K562 (cell line): Measurements from ENCODE around the gene EIF4G2. TPM values are rescaled to one million over a fixed set of nuclear protein-coding genes. Genes with fewer than 3 reads are reported as not detected.

Experiments
- ATAC-seq: fragments of 200-7000 bp; cut with Tn5 transposase; 3 replicates; pipeline ENCODE4 v1.9.1; 2020; ENCODE audit warnings: moderate library complexity
- BruUV-seq: library from RNA; stranded (reverse); fragments of 400-500 nt; replicated peaks from 2 replicates; lab custom pipeline; 2021; lab: Mats Ljungman, UMichigan
- CTCF ChIA-PET: fragments of 300-600 bp; formaldehyde crosslinking; extraction: SDS; loops from one replicate; lab custom pipeline; 2021; ENCODE audit warnings: low intra/inter-chr PET ratio; lab: Yijun Ruan, JAX
- POLR2A ChIA-PET: fragments of 300-600, 350-650 bp; sonication (Branson Sonifier 250); formaldehyde crosslinking; extraction: SDS; loops from one replicate; lab custom pipeline; 2021; ENCODE audit warnings: antibody characterized with exemption, inconsistent platforms; lab: Yijun Ruan, JAX
- DNase-seq, 4 experiments: peaks; one replicate each; pipeline versions ENCODE4 v3.0.0 to v3.0.0-alpha.2; 2011 to 2018; ENCODE audit warnings: low spot score in 3 of 4, mixed read lengths in 3 of 4; ENCODE audit errors: extremely low read depth in 1 of 4
- FAIRE-seq: peaks from 2 replicates; lab custom pipeline; 2011; peaks lifted over from hg19 to GRCh38; lab: Jason Lieb, UNC
- H2AFZ ChIP-seq: 2 replicates; pipeline ENCODE4 v1.6.0; 2011; ENCODE audit warnings: low read depth, low read length, control low read depth, inconsistent platforms
- H3K27ac ChIP-seq: fragments of 200-600 bp; 3 replicates; pipeline ENCODE4 v1.8.0; 2011; ENCODE audit warnings: low read depth, mild to moderate bottlenecking, control low read depth, inconsistent platforms, low read length, moderate library complexity, mixed read lengths; ENCODE audit errors: extremely low read depth
- H3K27me3 ChIP-seq, 2 experiments: fragments of 300-600 bp in 1 of 2; 2 replicates in 1 of 2; 3 replicates in 1 of 2; pipeline versions ENCODE4 v1.6.0 to v1.8.0; 2011; ENCODE audit warnings: inconsistent platforms in 2 of 2, low read length in 2 of 2, mild to moderate bottlenecking in 1 of 2, mixed read lengths in 1 of 2, moderate library complexity in 1 of 2; ENCODE audit not compliant: control insufficient read depth in 2 of 2, insufficient read depth in 2 of 2
- H3K36me3 ChIP-seq: fragments of 300-600 bp; 3 replicates; pipeline ENCODE4 v1.8.0; 2011; ENCODE audit warnings: mild to moderate bottlenecking, low read length, inconsistent platforms; ENCODE audit not compliant: control insufficient read depth, insufficient read depth
- H3K4me1 ChIP-seq, 2 experiments: fragments of 200-600 bp in 1 of 2; replicated peaks in 1 of 2; 2 replicates in 1 of 2; 3 replicates in 1 of 2; pipeline versions ENCODE4 v1.5.1 to v1.8.0; 2011; ENCODE audit warnings: inconsistent platforms in 2 of 2, low read length in 2 of 2, mild to moderate bottlenecking in 1 of 2, mixed read lengths in 1 of 2, moderate library complexity in 1 of 2; ENCODE audit not compliant: control insufficient read depth in 2 of 2, insufficient read depth in 2 of 2
- H3K4me2 ChIP-seq: 2 replicates; pipeline ENCODE4 v1.6.1; 2011; ENCODE audit warnings: low read length, control low read depth, inconsistent platforms, mixed read lengths; ENCODE audit not compliant: insufficient read depth
- H3K4me3 ChIP-seq: fragments of 200-600 bp; sonication (generic), shearing (Covaris generic); 2 replicates; pipeline ENCODE4 v1.5.1; 2016; ENCODE audit warnings: control low read depth, inconsistent platforms
- H3K79me2 ChIP-seq: fragments of 200-600 bp; 3 replicates; pipeline ENCODE4 v1.8.0; 2011; ENCODE audit warnings: low read length, inconsistent platforms; ENCODE audit not compliant: control insufficient read depth, insufficient read depth
- H3K9ac ChIP-seq, 2 experiments: 2 replicates each; pipeline versions ENCODE4 v1.6.0 to v1.6.1; 2011; ENCODE audit warnings: low read depth in 2 of 2, low read length in 2 of 2, control low read depth in 1 of 2, inconsistent platforms in 1 of 2, mild to moderate bottlenecking in 1 of 2, mixed read lengths in 1 of 2; ENCODE audit not compliant: insufficient read depth in 1 of 2
- H3K9me1 ChIP-seq: one replicate; pipeline ENCODE4 v1.6.0; 2011; ENCODE audit warnings: inconsistent platforms, mild to moderate bottlenecking, low read length, moderate library complexity; ENCODE audit not compliant: control insufficient read depth, insufficient read depth
- H3K9me3 ChIP-seq: replicated peaks from 2 replicates; pipeline ENCODE4 v1.5.1; 2011; ENCODE audit warnings: low read depth, low read length, inconsistent platforms; ENCODE audit not compliant: control insufficient read depth, insufficient read depth
- H4K20me1 ChIP-seq: replicated peaks from 2 replicates; pipeline ENCODE4 v1.6.1; 2011; ENCODE audit warnings: low read length, inconsistent platforms, mixed read lengths; ENCODE audit not compliant: control insufficient read depth, insufficient read depth
- CBX1 ChIP-seq: sonication (generic); IDR thresholded peaks from 2 replicates; pipeline ENCODE4 v1.6.1; 2016; ENCODE audit warnings: antibody characterized with exemption, low read depth, mild to moderate bottlenecking
- HBP1 ChIP-seq: fragments of 450-650 bp; formaldehyde crosslinking; IDR thresholded peaks from 2 replicates; pipeline ENCODE4 v1.4.0; 2022; ENCODE audit warnings: missing genetic modification characterization
- RBM25 ChIP-seq: fragments of 200-400 bp; formaldehyde crosslinking; IDR thresholded peaks from 2 replicates; pipeline ENCODE4 v1.6.1; 2018; ENCODE audit warnings: low read length, low read depth, moderate library complexity; ENCODE audit not compliant: severe bottlenecking
- SPI1 ChIP-seq: IDR thresholded peaks from 2 replicates; pipeline ENCODE4 v1.6.1; 2011; ENCODE audit warnings: low read depth, low read length, control low read depth, borderline replicate concordance
- ZNF354B ChIP-seq: fragments of 250-450 bp; sonication (Bioruptor Pico); IDR thresholded peaks from 2 replicates; pipeline ENCODE4 v1.4.0; 2020
- ZSCAN29 ChIP-seq: fragments of 450-650 bp; IDR thresholded peaks from 2 replicates; pipeline ENCODE4 v1.6.1; 2017
- WGBS: fragments of 100-300 bp; shearing (Covaris generic); methylation state at CpG from one replicate; pipeline ENCODE4 v1.1.6; 2016; ENCODE audit warnings: low coverage, mixed read lengths; ENCODE audit not compliant: insufficient coverage; ENCODE audit errors: missing lambda C conversion rate; 5-methylcytosine and 5-hydroxymethylcytosine counted together
- in situ Hi-C: fragments of 300-500 bp; cut with MboI; formaldehyde crosslinking; loops from 4 replicates; pipeline ENCODE4 v1.15.0; 2018; ENCODE audit warnings: inconsistent platforms, mixed read lengths
- intact Hi-C: fragments of 100-400 bp; cut with micrococcal nuclease; formaldehyde crosslinking; loops from 2 replicates; pipeline ENCODE4 v1.14.2; 2022
- polyA plus RNA-seq, 8 experiments: library from polyadenylated mRNA; depleted of rRNA in 4 of 8; stranded (reverse) in 5 of 8; unstranded in 3 of 8; fragments of >200 nt; fragmentation: Nextera tagmentation in 2 of 8; fragmentation: Illumina TruSeq in 1 of 8; extraction: Ambion mirVana in 2 of 8; extraction: Trizol in 1 of 8; gene quantifications; 2 replicates each; pipeline versions ENCODE4 v1.2.1 to v1.2.3, GENCODE V29; 2011 to 2014; ENCODE audit warnings: inconsistent platforms in 1 of 8, missing spikeins in 1 of 8
- total RNA-seq, 7 experiments: library from RNA; depleted of rRNA in 6 of 7; stranded (reverse); fragments of >200 nt in 6 of 7; fragmentation: Illumina TruSeq in 2 of 7; extraction: Trizol in 2 of 7; gene quantifications; 2 replicates each; pipeline versions ENCODE4 v1.2.1 to v1.2.3, GENCODE V29; 2011 to 2021; ENCODE audit warnings: low replicate concordance in 1 of 7

Gene EIF4G2
- total and polyA plus RNA-seq, 9 of the 15 experiments (the other 6 are each of a cell fraction or from before 2014, with no cell fraction given) = 206 to 790 (median 646) TPM

DNA sequence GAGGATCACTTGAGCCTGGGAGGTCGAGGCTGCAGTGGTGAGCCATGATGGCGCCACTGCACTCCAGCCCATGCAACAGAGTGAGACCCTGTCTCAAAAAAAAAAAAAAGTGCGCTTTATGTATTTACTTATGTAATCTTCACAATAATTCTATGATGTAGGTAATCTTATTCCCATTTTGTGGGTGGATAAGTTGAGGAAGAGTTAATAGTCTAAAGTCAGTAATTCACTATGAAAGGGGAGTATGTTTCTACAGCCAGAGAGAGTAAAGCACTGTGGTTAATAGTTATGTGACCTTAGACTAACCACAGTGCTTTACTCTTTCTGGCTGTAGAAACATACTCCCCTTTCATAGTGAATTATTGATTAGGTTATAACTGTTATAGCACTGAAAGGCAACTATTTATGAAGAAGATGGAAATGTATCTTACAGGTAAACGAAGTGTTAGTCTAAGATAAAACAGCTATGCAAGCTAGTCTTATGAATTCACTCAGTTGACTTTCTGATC lies 45.8 kb downstream of the EIF4G2 start:
- no TSS peak for BruUV-seq
- CTCF ChIA-PET = no interaction called here
- H2AFZ ChIP-seq = no peak overlapping the region
- no peaks in the 10 kb centered on the region for H3K9me3 ChIP-seq
- intact Hi-C loops = no loop called here
- H3K27me3 ChIP-seq = no peaks in the 10 kb centered on the region
- H3K36me3 ChIP-seq = peaks cover 69% of the 10 kb centered on the region
- no peak overlapping the region for H3K27ac ChIP-seq
- no peak overlapping the region for H3K4me2 ChIP-seq
- H3K79me2 ChIP-seq = no peaks in the 10 kb centered on the region
- H3K4me1 ChIP-seq = peaks cover 0 to 2% of the 10 kb centered on the region in 2 experiments; a peak in 2 of 5 replicates
- no peaks in the 10 kb centered on the region for H3K9me1 ChIP-seq
- TF ChIP-seq ZNF354B (CRISPR knock-in tag) (no peak), RBM25 (peak; percentile 48), ZSCAN29 (no peak)
- DNase-seq (no peak), ATAC-seq (no peak), FAIRE-seq (no peak)
- POLR2A ChIA-PET = interaction anchor here (4.3 kb wide), 1 partner anchor 10 kb away, joined by 15 read pairs; the partner anchor contains the start of gene CTR9
- H3K4me3 ChIP-seq = no peak overlapping the region
- in situ Hi-C loops = no loop called here
- no peak overlapping the region for H3K9ac ChIP-seq
- 80% methylated on average over 4 of the region's 4 CpGs for WGBS
- H4K20me1 ChIP-seq = no peaks in the 10 kb centered on the region

DNA sequence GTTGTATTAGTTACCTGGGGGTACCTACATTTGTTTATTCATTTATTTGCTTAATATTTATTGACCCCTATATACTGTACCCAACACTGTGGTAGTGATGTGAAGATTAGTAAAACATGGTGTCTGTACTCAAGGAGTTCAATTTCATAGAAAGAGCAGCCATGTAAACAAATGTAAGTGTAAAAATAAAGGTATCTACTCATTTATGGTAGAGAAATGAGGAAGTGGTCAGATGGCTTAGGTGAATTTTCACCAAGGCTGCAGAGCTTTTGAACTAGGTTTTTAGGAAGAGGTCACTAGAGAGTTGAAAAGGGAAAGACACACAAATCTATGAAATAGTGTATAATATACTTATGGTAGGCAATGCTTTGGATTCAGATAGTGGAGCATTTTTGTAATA lies 46.5 kb downstream of the EIF4G2 start:
- H3K36me3 ChIP-seq = peaks cover 77% of the 10 kb centered on the region
- no peak overlapping the region for H3K4me2 ChIP-seq
- ChIA-PET POLR2A (interaction anchor here (1.4 to 4.3 kb wide), 2 partner anchors 8 to 10 kb away, joined by 6 to 15 read pairs; partner anchors contain the start of gene CTR9), CTCF (no interaction called here)
- ATAC-seq = no peak
- DNase-seq = no peak
- no peak overlapping the region for H3K4me3 ChIP-seq
- no peaks in the 10 kb centered on the region for H3K27me3 ChIP-seq
- no TSS peak for BruUV-seq
- in situ Hi-C loops = no loop called here
- intact Hi-C loops = no loop called here
- no peaks in the 10 kb centered on the region for H3K79me2 ChIP-seq
- no peak for FAIRE-seq
- H4K20me1 ChIP-seq = no peaks in the 10 kb centered on the region
- no peak overlapping the region for H2AFZ ChIP-seq
- peaks cover 0 to 2% of the 10 kb centered on the region in 2 experiments; a peak in 2 of 5 replicates for H3K4me1 ChIP-seq
- no peaks in the 10 kb centered on the region for H3K9me1 ChIP-seq
- no peaks in the 10 kb centered on the region for H3K9me3 ChIP-seq
- H3K9ac ChIP-seq = no peak overlapping the region
- TF ChIP-seq SPI1 (peak; percentile 92), HBP1 (no peak), CBX1 (no peak)
- H3K27ac ChIP-seq = no peak overlapping the region
